GM18511 (cell line): Measurements from ENCODE around the gene MX2.

Experiments used
- ATAC-seq: cut with Tn5 transposase; IDR thresholded peaks from one replicate; pipeline ENCODE4 v1.9.1; 2021; ENCODE audit warnings: mild to moderate bottlenecking, moderate library complexity; ENCODE audit not compliant: unreplicated experiment

The MX2 gene

DNA sequence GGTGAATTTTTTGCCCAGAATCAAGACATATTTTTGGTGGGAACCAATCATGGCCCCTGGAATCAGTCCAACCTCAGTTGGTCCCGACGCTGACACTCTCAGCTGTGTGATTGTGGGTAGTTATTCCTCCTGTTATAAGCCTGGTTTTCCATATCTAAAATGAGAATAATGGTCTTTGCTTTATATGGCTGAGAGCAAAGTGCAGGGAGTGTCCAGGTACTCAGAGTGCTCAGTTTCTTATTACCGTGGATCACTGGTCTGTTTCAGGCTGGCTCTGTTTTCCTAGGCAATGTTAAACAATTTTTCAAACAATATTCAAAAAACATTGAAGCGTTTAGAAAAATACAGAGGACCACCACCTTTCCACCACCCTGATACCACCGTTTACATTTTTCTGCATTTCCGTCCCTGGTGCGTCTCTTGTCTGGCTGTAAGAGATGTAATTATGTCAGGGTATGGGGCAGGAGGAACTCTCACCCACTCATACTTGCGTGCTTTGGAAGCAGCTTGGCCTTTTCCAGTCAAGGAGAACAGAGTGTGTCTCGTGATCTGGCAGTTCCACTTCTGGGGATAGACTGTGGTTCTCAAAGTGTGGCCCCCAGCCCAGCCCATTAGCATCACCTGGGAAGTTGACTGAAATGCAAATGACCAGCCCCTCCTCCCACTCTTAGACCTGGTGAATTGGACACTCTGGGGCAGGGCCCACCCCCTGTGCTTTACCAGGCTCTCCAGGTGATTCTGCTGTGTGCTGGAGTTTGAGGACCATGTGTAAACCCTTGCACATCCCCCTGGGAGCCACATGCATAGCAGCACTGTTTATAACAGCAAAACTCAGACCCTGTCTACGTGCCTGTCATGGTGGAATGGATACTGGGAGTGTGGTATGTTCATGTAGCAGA lies 71.0 kb downstream of the MX2 start:
- no peak for ATAC-seq

DNA sequence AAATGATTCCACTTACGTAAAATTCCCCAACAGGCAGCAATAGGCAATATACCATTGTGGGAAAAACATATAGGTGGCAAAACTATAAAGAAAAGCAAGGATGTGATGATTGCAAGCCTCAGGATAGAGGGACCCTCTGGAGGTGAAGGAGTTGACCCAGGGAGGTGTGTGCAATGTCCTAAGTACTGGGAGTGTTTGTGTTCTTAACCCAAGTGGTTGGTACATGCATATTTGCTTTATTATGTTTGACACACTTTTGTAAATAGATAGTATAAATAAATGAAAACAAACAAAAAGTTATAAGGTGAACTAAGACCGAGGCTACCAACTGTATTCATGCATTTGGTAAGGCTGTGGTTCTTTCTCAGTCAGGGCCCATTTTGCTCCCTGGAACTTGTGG lies 71.7 kb downstream of the MX2 start:
- no peak for ATAC-seq

DNA sequence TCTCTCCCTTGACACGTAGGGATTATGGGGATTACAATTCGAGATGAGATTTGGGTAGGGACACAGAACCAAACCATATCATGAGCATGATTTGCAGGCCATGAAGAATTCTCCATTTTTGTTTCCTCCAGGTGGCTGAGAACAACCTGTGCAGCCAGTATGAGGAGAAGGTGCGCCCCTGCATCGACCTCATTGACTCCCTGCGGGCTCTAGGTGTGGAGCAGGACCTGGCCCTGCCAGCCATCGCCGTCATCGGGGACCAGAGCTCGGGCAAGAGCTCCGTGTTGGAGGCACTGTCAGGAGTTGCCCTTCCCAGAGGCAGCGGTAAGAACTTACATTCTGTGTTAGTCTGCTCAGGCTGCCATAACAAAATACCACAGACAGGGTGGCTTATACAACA lies 73.9 kb downstream of the MX2 start:
- ATAC-seq: no peak

DNA sequence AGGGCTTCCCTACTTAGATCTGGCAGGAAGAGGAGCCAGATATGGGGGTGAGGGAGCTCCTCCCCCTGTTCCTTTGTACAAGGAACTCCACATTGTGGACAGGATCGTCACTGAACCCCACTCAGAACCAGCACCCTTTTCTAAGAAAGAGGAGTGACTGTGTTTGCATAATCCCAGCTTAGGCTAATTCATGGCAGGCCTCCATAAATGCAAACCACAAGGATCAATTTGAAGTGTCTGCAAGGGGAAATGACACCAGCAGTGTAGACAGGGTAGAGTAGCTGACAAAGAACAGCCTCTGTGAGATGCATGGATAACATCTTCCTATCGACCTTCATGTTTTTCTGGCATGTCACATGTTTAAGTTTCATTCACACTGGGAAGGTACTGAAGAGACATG lies 75.9 kb downstream of the MX2 start:
- no peak for ATAC-seq

DNA sequence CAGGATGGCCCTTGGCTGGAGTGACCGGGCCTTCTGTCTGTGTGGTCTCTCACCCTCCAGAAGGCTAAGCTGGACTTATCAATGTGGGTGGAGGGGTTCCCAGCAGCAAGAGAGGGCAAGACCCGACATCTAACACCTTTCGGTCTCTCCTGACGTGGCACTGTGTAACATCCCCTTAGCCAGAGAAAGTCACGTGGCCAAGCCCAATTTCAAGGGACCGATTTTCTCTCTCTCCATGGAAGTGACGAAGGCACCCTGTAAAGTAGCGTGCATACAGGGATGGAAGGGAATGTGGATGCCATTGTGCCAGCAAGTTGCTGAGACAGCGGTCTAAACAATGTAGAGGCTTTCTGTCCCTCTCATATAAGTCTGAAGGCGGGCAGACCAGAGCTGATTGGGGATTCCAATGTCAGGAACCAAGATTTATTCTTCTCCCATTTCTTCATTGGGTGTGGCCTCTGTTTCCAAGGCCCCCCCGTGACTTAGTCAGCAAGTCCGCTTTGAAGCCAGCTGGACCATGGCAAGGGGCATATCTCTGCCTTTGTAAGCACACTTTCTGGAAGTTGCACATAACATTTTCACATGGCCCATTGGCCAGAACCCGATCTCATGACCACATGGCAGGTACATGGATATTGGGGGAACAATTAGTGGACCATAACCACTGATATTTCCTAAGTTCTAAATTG lies 76.7 kb downstream of the MX2 start:
- no peak for ATAC-seq

DNA sequence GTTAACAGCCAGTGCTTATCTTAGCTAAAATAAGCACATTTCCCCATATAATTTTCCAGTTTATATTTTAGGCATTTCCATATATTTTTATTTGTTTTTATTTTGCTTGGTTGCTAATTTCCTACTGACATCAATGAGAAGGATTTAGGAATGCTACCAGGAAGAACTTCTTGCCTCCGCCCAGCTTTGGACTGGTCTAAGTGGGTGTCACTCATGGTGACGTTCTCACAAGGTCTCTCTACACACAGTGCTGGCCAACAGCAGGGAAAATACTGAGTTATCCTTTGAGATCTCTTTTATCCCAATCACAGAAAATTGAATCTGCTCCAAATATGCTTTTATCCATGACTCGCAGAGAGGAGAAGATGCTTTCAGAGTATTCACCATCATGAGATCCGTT lies 77.4 kb downstream of the MX2 start:
- no peak for ATAC-seq

DNA sequence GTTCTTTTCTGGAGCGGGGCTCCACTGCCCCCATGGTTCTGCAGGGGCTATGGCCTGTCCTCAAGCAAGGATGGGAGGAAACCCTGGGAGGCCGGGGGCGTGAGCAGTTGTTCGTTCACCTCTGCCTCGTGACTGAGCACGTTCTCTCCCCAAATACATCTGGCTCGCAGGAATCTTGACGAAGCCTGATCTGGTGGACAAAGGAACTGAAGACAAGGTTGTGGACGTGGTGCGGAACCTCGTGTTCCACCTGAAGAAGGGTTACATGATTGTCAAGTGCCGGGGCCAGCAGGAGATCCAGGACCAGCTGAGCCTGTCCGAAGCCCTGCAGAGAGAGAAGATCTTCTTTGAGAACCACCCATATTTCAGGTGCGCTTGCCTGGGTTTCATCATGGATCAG lies 79.7 kb downstream of the MX2 start:
- ATAC-seq: no peak

DNA sequence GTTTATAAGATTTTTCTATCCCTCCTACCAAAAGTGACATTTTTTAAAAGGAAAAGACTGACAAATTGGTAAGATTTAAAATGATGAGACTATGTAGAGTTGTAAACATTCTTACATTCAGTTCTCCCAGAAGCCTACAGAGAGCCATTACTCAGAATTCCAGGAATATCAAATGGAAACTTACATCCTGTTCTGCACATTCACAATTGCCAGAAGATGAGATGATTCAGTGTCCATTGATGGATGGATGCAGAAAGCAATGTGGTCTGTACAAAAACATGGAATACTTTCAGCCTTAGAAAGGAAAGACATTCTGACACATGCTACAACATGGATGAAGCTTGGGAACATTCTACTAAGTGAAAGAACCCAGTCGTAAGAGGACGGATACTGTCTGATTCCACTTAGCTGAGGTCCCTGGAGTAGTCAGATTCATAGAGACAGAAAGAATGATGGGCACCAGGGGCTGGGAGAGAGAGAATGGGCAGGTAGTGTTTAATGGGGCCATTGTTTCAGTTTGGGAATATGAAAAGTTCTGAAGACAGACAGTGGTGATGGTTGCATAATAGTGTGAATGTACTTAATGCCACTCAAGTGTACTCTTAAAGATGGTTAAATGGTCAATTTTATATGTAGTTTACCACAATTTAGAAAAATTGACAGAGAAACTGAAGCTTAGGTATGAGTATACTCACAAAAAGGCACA lies 80.8 kb downstream of the MX2 start:
- ATAC-seq: no peak

DNA sequence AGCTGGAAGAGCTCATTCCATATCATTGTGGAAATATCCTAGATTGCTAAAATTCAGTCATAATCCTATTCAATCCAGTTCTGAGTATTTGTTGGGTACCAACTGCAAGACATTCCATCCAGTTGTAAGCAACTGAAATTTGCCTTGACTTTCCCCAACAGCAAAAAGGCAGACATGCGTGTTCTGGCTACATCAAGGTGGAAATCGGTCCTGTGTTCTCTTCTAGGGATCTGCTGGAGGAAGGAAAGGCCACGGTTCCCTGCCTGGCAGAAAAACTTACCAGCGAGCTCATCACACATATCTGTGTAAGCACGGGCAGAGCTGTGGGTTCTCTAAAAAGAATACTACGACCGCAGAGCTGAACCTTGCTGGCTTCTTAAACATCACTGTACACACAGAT lies 81.7 kb downstream of the MX2 start:
- ATAC-seq: no peak

DNA sequence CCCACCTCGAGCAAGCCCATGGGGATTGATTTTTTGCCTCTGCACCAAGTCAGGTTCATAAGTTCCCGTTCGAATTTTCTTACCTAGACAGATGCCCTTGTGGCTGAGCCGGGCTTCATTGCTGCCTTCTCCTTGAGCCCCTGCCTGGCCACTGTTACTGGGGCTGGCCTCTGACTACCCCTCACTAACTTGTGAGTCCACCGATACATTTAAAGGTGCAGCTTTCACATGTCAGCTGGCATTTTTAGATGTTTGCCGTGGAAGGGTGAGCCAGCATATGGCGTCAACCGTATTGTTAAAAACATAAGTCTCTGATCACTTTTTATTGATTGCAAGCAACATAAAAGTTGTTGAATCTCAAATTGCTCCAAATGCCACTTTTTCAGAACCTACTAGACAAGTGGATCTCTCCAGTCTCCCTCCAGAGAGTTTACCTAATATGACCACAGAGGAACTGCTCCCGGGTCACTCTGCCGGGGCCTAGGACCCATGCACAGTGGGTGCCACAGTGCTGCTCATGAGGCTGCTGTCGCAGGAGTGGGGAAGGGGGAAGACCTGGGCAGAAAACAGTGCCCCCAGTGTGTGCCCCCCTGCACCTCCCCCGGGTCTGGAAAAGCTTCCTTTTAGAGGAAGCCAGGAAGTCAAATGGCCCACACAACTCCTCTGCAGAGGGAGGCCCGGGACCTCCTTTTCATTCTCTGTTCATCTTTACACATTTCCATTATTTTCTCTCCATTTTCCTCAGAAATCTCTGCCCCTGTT lies 83.1 kb downstream of the MX2 start:
- no peak for ATAC-seq

DNA sequence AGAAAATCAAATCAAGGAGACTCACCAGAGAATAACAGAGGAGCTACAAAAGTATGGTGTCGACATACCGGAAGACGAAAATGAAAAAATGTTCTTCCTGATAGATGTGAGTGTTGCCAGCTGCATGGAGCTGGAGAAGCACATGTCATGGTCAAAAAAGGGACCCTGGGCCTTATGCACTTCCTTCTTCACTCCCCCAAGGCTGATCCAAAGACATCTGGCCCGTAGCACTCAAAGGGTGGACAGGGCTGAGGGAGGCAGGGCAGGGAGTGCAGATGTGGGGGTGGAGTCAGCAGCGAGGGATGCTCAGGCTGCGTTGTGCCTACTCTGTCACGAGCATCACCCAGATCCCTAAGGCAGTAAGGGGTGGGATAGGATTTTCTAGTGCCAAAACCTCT lies 83.6 kb downstream of the MX2 start:
- ATAC-seq: no peak

DNA sequence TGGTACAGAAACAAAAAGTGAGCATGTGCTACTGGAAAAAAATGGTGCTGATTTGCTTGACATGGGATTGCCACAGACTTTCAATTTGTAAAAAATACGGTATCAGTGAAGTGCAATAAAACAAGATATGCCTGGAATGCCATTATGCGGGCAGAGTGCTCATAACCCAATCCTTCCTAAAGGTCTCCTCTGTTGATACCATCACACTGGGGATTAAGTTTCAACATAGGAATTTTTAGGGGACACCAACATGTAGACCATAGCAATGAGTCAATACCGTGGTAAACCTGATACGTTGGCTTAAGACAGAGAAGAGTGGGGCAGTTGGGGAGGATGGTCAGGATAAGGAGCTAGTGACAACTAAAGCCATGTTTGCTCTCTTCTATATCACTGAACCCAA lies 84.8 kb downstream of the MX2 start:
- ATAC-seq: no peak

DNA sequence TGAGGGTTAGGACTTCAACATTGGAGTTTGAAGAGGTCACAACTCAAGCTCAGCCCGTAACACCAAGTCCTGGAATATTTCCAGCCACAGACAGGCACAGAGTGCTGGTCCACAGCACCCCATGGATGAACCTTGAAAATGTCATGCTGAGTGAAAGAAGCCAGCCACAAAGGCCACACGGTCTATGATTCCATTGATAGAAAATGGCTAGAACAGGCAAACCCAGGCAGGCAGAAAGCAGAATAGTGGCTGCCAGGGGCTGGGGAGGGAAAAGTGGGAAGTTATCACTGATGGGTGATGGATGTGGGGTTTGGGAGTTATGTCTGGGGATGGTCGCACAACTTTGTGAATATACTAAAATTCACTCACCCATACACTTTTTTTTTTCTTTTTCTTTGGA lies 85.5 kb downstream of the MX2 start:
- no peak for ATAC-seq

DNA sequence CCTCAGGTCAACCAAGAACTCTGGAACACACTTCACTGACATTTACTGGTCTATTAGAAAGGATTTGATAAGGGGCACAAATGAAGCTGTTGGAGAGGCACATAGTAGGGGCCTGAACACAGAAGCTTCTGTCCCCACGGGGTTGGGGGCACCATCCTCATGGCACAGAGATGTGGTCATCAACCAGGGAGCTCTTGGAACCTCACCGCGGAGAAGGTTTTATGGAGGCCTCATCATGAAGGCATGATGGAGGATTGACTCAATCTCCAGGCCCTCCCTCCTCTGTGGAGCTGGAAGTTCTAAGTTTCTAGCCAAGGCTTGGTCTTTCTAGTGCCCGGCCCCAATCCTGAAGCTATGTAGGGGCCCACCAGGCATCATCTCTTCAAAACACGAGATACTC lies 87.8 kb downstream of the MX2 start:
- ATAC-seq: no peak

DNA sequence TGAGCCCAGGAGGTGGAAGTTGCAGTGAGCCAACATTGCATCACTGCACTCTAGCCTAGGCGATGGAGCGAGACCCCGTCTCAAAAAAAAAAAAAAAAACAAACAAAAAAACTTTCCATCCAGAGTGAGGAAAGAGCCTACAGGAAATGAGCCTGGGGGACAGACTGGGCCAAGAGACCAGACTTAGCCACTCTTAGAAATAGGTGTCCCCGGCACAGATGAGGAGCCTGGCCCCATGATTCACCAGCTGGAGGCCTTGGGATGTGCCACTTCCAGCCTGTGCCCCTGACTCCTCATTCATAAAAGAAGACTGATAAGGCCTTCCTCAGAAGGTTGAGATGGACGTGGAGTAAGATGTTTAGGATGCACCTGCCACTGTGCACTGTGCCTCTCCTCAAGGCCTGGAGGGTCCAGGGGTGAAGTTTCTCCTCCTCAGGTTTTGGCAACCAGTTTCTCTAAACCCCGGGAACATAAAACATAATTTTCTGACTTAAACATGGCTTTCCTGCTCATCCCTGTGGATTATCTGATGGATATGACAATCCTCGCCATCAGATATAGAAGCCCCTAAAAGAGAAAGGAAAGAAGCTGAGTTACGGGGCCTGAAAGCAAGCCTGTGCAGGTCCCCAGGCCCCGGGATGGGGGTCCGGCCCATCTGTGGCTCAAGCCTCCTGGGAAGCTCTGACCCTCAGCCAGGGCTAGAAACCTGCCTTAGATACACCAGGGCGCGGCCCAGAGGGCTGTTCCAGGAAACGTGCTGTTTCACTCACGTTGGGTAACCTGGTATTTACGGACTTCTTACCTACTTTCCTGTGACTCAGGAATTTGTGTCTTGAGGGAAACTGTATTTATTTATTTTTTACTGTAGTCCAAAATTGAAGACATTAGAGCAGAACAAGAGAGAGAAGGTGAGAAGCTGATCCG lies 90.2 kb downstream of the MX2 start:
- no peak for ATAC-seq

DNA sequence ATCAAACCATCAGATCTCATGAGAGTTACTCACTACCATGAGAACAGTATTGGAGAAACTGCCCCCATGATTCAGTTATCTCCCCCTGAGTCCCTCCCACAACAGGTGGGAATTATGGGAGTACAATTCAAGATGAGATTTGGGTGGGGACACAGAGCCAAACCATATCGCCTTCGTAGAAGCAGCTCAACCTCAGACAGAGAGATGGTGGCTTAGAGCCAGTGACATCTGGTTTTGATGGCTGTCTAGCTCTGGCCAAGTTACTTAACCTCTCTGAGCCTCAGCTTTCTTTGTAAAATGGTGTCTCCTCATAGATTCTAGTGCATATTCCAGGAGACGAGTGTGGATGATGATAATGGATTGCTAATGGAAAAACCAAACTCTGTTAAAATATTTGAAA lies 91.4 kb downstream of the MX2 start:
- no peak for ATAC-seq

DNA sequence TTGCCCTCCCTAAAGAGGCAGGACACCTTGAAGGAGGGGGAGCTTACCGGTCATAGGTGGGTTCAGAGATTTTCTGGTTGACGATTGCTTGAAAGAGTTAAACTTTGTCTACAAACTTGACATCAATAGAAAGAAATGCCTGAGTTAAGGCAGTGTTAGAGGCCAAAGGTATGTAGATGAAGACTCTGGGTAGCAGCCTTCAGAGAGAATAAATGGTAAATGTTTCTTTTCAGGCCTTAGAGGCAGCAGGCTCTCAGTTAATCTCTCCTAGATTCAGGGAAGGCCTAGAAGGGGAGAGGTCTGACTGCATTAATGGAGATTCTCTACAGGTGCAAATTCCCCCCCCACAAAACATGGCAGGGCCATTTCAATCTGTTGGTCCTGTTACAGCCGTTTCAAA lies 91.9 kb downstream of the MX2 start:
- no peak for ATAC-seq

DNA sequence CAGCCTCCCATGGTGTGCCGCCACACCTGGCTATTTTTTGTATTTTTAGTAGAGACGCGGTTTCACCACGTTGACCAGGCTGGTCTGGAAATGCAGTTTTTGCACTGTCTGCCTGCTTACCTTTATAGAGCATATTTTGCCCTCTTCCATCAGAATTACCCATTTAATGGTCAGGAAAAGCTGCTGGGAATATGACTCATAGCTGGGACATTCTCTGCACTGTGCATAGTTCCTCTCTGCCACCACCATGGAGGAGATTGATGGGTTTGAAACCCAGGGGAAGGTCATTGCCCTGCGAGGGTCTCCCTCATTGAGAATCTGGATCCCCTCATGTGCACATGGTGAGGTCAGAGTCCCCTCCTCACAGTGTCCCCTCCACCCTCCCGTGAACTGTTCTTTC lies 96.3 kb downstream of the MX2 start:
- no peak for ATAC-seq

DNA sequence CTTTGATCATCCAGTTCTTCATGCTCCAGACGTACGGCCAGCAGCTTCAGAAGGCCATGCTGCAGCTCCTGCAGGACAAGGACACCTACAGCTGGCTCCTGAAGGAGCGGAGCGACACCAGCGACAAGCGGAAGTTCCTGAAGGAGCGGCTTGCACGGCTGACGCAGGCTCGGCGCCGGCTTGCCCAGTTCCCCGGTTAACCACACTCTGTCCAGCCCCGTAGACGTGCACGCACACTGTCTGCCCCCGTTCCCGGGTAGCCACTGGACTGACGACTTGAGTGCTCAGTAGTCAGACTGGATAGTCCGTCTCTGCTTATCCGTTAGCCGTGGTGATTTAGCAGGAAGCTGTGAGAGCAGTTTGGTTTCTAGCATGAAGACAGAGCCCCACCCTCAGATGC lies 96.7 kb downstream of the MX2 start:
- ATAC-seq: no peak
